GM10248 (cell line): ENCODE measurements around the gene DNAI4.
"Not testable (repeated sequence)": the region's sequence is repeated elsewhere in the genome, so short reads cannot be mapped to it uniquely, and the experiment has no call there.

Experiments used
- CTCF ChIA-PET: fragments of 300-600 bp; sonication (Branson Sonifier 250); formaldehyde crosslinking; extraction: SDS; loops from one replicate; lab custom pipeline; 2021; ENCODE audit warnings: antibody characterized with exemption; lab: Yijun Ruan, JAX
- POLR2A ChIA-PET: fragments of 350-650 bp; sonication (Branson Sonifier 250); formaldehyde crosslinking; extraction: SDS; loops from one replicate; lab custom pipeline; 2020; ENCODE audit warnings: antibody characterized with exemption; lab: Yijun Ruan, JAX
- DNase-seq: peaks from one replicate; pipeline ENCODE4 v3.0.0; 2012; ENCODE audit errors: extremely low spot score
- TF ChIP-seq, protein P1 (sequence below): IDR thresholded peaks from 2 replicates; pipeline ENCODE4 v1.5.1; 2012; ENCODE audit warnings: mild to moderate bottlenecking, low read depth; ENCODE audit errors: extremely low read depth, missing control alignments, control extremely low read depth

Gene DNAI4

DNA sequence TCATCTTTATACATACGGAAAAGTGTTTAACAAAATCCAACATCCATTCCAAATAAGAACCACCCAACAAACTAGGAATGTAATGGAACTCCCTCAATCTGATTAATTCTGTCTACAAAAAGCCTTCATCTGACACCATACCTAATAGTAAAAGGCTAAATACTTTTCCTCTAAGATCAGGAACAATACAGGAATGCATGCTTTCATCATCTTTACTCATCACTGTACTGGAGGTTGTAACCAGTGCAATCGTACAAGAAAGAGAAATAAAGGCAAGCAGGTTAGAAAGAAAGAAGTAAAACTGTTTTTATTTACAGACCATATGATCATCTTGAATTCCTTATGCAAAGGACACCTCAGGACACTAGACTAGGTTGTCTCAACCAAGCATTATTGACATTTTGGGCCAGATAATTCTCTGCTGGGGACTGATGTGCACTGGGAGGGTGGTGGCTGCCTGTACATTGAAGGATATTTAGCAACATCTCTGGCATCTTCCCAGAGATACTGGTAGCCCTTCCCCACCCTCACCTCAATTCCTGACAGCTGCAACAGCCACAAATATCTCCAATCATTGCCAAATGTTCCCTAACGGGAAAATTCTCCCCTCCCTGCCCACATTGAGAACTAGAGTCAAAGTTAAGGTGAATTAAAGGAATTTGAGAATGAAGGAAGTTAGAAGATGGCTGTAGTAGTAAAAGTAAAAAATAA lies 93.0 kb downstream of the DNAI4 start:
- TF ChIP-seq, protein P1, sequence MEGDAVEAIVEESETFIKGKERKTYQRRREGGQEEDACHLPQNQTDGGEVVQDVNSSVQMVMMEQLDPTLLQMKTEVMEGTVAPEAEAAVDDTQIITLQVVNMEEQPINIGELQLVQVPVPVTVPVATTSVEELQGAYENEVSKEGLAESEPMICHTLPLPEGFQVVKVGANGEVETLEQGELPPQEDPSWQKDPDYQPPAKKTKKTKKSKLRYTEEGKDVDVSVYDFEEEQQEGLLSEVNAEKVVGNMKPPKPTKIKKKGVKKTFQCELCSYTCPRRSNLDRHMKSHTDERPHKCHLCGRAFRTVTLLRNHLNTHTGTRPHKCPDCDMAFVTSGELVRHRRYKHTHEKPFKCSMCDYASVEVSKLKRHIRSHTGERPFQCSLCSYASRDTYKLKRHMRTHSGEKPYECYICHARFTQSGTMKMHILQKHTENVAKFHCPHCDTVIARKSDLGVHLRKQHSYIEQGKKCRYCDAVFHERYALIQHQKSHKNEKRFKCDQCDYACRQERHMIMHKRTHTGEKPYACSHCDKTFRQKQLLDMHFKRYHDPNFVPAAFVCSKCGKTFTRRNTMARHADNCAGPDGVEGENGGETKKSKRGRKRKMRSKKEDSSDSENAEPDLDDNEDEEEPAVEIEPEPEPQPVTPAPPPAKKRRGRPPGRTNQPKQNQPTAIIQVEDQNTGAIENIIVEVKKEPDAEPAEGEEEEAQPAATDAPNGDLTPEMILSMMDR = no peak
- no peak for DNase-seq
- ChIA-PET POLR2A (no interaction called here), CTCF (no interaction called here)

DNA sequence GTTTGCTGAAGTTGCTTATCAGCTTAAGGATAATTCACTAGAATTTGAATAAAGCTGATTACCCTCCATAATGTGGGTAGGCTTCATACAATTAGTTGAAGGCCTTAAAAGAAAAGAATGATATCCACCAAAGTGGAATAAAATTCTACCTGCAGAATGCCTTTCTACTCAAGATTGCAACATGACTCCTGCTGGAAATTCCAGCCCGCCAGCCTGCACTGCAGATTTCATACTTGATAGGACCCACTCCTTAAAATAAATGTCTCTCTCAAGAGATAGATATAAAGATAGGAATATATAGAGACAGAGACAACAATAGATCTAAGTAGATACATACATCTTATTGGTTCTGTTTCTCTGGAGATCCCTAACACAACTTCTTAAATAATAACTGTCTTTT lies 99.9 kb downstream of the DNAI4 start:
- TF ChIP-seq, protein P1 = no peak
- CTCF ChIA-PET = no interaction called here

DNA sequence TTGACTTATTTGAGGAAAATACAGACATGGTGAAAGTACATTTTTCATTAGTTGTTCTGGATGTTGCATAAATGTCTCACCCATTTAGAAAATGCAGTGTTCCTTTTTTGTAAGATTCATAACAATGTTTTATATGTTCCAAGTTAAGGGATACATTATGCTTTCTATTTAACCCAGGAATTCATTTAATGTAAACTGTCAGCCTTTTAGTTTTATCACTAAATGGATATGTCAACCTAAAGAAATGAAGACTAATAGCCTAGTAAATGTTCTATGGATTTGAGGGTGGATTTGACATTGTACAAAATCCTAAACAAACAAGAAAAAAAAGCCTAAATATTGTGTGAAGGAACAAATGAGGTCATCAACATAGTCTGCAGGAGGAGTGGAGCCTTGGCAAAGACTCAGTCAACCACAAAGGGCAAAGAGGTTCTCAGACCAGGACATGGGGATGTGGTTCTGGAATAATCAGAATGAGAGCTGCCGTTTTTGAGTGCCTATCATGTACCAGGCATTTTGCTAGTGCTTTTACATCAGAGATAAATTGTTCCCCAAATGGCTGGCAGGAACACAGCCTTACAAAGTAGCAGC lies 114.8 kb downstream of the DNAI4 start:
- POLR2A ChIA-PET = no interaction called here
- DNase-seq = no peak
- TF ChIP-seq, protein P1 = no peak
- CTCF ChIA-PET = no interaction called here

More for the DNA sequence above, 99.9 kb downstream of the DNAI4 start:
- no peak for DNase-seq
- POLR2A ChIA-PET = no interaction called here

DNA sequence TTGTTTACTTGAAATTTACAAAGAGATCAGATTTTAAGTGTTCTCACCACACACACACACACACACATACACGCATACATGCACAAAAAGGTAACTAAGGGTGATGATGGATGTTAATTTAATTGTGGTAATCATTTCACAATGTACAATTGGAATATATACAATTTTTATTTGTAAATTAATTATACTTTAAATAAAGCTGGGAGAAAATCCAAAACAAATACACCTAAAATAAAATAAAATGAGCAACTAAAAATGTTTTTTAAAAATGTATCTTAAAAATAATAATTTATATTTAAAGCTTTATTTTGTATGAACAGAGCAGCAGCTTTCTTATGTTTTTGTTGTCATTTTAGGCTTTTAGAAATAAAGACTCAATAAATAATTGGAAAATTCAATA lies 115.4 kb downstream of the DNAI4 start:
- CTCF ChIA-PET = no interaction called here
- POLR2A ChIA-PET = no interaction called here
- no peak for DNase-seq
- TF ChIP-seq, protein P1 = no peak

DNA sequence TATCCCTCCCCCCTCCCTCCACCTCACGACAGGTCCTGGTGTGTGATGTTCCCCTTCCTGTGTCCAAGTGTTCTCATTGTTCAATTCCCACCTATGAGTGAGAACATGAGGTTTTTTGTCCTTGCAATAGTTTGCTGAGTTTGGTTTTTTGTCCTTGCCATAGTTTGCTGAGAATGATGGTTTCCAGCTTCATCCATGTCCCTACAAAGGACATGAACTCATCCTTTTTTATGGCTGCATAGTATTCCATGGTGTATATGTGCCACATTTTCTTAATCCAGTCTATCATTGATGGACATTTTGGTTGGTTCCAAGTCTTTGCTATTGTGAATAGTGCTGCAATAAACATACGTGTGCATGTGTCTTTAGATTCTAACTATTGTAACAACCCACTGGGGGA lies 128.8 kb downstream of the DNAI4 start:
- DNase-seq, POLR2A ChIA-PET: not testable (repeated sequence)
- CTCF ChIA-PET = interaction anchor here (1.2 to 2.1 kb wide), 2 partner anchors 8 to 16 kb away, joined by 3 to 4 read pairs; no protein-coding TSS in a partner anchor

DNA sequence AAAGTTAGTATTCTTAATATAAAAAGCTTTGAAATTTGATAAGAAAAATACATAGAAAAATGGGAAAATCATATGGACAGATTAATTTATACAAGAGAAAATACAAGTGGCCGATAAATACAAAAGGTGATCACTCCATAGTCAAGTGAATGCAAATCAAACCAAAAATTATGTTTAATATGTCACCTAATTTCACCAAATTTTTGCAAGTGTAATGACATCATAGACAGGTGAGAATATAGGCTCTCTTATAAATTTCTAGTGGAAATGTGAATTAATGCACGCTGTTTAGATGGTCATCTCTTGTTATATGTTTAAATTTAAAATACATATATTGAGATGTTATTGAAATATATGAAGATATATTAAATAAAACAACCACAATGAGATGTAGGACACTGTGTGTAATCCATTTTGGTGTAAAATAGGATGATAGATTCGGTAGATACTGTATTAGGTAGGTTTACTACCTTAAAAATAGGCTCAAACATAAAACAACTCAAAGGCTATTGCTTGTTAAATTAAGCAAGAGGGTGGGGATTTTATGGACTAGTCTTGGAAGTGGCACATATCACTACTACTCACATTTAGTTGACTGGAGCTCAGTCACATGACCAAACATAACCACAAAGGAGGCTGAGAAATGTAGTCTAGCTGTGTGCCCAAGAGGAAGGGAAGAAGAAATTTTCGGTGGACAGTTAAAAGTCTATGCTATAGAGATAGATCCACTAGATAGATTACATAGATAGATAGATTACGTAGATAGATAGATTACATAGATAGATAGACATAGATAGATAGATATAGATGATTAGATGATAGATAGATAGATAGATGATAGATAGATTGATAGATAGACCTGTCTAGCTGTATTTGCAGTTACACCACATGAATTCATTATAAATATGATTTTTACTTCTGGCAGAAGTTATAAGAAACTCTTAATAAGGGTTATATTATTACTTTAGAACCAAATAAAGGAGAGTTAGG lies 132.7 kb downstream of the DNAI4 start:
- DNase-seq = no peak
- TF ChIP-seq, protein P1 = no peak
- ChIA-PET CTCF (no interaction called here), POLR2A (no interaction called here)
